ENCODE measurements around the gene SLC2A14. TPM values are rescaled to one million over a fixed set of nuclear protein-coding genes. Genes with fewer than 3 reads are reported as not detected.

SLC2A14 gene
- not detected in 2 replicates for total RNA-seq

DNA sequence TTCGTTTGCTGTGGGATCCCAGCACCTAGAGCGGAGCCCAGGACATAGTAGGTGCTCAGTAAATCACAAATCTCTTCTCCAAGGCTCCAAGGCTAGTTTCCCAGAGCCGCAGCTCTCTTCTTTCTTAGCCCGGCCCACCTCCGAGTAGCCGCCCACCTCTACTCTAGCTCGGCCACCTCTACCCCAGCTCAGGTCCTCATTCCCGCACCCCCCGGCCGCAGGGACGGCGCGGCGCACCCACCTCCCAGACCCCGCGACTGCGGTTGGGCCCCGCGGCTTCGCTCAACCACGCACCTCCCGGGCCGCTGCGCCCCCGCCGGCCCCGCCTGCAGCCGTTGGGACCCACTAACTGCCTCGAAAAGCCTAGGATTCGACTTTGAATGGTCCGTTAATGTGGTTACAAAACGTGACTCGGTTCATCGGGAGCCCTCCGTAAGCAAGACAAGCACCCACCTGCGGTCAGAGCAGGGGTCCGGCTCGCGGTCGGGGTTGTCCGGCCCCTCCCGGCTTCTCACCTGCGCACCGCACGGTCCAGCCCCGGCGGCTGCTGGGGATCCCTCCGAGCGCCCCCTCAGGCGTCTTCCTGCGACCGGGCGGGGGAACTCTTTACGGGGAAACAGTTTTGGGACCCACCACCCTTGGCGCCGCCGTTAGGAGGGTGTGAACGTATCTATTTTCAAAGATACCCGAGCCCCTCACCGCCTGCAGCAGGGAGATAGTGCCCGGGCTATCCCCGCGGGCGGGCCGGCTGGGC is at the start of gene SLC2A14:
TSS of gene SLC2A14 (minus strand) at position 350 of the 754 bp plus-strand sequence. CDS start 3,035 bp downstream, outside the sequence.

DNA sequence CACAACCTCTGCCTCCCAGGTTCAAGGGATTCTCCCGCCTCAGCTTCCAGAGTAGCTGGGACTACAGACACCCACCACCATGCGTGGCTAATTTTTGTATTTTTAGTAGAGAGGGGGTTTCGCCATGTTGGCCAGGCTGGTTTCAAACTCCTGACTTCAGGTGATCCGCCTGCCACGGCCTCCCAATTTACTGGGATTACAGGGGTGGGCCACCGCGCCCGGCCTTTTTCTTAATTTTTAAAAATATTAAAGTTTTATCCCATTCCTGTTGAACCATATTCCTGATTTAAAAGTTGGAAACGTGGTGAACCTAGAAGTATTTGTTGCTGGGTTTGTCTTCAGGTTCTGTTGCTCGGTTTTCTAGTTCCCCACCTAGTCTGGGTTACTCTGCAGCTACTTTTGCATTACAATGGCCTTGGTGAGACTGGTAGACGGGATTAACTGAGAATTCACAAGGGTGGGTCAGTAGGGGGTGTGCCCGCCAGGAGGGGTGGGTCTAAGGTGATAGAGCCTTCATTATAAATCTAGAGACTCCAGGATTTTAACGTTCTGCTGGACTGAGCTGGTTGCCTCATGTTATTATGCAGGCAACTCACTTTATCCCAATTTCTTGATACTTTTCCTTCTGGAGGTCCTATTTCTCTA is 83.7 kb downstream of the SLC2A14 start, which contains the start of gene NANOG:
TSS of gene NANOG (plus strand) at position 519 of the 645 bp plus-strand sequence. CDS start 213 bp downstream, outside the sequence.

Small RNAs within 50 kb of the gene (small RNA-seq; reads per million reads assigned to genes)
- gene RF00019: not detected

Other genes starting within 250 kb of the SLC2A14 start
- not detected in 2 replicates for gene APOBEC1, start 207.0 kb downstream of the SLC2A14 start, total RNA-seq
- gene GDF3, start 177.1 kb downstream of the SLC2A14 start, total RNA-seq: 0.96 and 1.6 TPM in 2 replicates
- gene DPPA3, start 161.5 kb downstream of the SLC2A14 start, total RNA-seq: not detected in 2 replicates
- not detected in 2 replicates for gene CLEC4C, start 125.5 kb downstream of the SLC2A14 start, total RNA-seq
- gene NANOGNB, start 107.7 kb downstream of the SLC2A14 start, total RNA-seq: not detected in 2 replicates
- gene NANOG, start 83.5 kb downstream of the SLC2A14 start, total RNA-seq: not detected in 2 replicates
- gene SLC2A3, start 63.3 kb upstream of the SLC2A14 start, total RNA-seq: 28.2 and 35.6 TPM in 2 replicates
- 8.2 and 8.5 TPM in 2 replicates for gene FOXJ2, start 159.8 kb upstream of the SLC2A14 start, total RNA-seq
- gene C3AR1, start 193.4 kb upstream of the SLC2A14 start, total RNA-seq: 0.19 and 0.65 TPM in 2 replicates
- 45.9 and 53.2 TPM in 2 replicates for gene NECAP1, start 209.4 kb upstream of the SLC2A14 start, total RNA-seq